ENCODE measurements around the gene CHD9.
"Not testable (repeated sequence)": the region's sequence is repeated elsewhere in the genome, so short reads cannot be mapped to it uniquely, and the experiment has no call there.

Gene CHD9

DNA sequence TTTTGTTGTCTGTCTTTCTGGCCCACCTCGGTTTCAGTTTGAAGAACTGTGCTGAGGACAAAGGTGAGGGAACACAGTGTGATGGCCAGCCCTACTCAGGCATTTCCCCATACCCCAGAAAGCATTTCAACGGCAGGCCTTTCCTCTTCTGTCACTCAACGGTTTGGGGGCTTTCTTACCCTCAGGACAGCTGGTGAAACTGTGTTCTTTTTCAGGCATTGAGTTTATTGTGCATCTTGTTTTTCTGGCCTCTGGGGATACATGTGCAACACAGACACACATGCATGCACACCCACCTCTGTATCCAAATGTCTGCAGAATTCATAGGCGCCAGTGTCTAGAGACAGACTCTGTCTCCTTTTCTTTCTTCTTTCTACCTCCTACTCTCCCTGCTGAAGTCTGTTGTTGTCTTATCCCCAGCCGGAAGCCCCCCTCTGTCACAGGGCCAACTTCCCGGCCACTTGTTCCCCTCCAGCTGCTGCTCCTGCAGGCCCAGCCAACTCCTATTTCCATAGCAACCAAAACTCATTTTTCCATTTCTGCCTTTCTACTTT, 17.0 kb downstream of the CHD9 start:
- DNase-seq (ENCODE audit: low read depth) = no peak

DNA sequence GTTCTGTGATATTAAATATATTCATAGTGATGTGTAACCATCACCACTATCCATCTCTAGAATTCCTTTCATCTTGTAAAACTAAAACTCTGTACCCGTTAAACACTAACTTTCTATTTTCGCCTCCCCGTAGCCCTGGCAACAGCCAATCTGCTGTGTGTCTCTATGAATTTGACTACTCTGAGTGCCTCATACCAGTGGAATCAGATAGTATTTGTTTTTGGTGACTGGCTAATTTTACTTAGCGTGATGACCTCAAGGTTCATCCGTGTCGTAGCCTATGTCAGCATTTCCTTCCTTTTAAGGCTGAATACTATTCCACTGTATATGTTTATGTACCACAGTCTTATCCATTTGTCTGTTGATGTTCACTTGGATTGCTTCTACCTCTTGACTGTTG, 18.2 kb downstream of the CHD9 start:
- no peak for DNase-seq (ENCODE audit: low read depth)

GRCh38 chr16:53074296-53074695, 19.5 kb downstream of the CHD9 start:
- not testable (repeated sequence) for DNase-seq (ENCODE audit: low read depth)

DNA sequence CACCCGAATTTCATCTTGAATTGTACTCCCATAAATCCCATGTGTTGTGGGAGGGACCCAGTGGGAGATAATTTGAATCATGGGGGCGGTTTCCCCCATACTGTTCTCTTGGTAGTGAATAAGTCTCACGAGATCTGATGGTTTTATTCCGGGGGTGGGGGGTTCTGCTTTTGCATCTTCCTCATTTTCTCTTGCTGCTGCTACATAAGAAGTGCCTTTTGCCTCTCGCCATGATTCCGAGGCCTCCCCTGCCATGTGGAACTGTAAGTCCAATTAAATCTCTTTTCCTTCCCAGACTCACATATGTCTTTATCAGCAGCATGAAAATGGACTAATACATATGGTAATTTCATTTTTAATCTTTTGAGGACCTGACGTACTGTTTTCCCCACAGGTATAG, 20.7 kb downstream of the CHD9 start:
- not testable (repeated sequence) for DNase-seq (ENCODE audit: low read depth)

DNA sequence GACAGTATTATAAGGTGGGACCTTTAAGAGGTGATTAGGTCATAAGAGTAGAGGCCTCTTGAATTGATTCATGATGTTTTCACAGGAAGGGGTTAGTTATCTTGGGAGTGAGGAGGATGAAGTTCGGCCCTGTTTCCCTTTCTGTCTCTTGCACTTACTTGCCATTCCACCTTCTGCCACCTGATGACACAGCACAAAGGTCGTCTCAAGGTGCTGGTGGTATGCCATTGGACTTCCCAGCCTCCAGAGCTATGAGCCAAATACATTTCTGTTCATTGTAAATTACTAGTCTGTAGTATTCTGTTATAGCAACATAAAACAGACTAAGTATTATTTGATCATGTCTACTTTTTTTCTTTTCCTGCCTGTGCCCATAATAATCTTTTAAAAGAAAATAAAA, 23.5 kb downstream of the CHD9 start:
- DNase-seq (ENCODE audit: low read depth) = no peak

GRCh38 chr16:53078765-53079485, 24.1 kb downstream of the CHD9 start:
- no peak for DNase-seq (ENCODE audit: low read depth)

DNA sequence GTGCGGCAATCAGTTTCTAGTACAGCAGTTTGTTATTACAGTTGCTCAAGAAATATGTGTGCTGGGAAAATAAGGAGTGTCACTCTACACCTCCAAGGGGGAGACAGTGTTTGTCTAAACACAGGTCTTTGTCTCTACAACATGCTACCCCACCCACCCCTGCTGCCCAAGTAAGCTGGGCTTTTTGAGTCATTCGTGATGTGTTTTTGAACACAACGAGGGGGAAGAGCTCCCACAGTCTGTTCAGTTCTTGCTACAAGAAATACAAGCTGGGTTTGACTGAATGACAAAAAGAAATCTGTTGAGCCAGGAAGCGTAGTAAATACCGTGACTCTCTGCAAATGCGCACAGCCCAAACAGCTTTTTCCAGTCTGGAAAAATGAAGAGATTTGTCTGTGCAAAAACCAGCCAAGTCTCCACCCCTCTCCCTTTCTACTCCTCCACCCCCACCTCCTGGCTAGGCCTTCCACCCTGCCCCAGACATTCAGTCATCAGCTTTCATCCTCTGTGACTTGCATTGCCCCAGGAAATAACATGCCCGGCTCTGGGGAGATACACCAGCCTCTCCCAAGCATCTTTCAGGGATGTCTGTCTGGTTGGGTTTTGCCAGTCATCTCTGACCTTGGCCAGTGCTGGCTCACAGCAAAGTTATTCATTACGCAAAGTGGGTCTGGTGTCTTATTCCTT, 25.7 kb downstream of the CHD9 start:
- DNase-seq (ENCODE audit: low read depth) = no peak

GRCh38 chr16:53081032-53081424, 26.2 kb downstream of the CHD9 start:
- DNase-seq (ENCODE audit: low read depth) = no peak

GRCh38 chr16:53081686-53082407, 27.1 kb downstream of the CHD9 start:
- no peak for DNase-seq (ENCODE audit: low read depth)

GRCh38 chr16:53082509-53082908, 27.7 kb downstream of the CHD9 start:
- no peak for DNase-seq (ENCODE audit: low read depth)

GRCh38 chr16:53083119-53083518, 28.3 kb downstream of the CHD9 start:
- DNase-seq (ENCODE audit: low read depth) = no peak

- no peak for DNase-seq (ENCODE audit: low read depth)
These were observed 29.4 kb downstream of the CHD9 start for GRCh38 chr16:53084141-53084541.

DNA sequence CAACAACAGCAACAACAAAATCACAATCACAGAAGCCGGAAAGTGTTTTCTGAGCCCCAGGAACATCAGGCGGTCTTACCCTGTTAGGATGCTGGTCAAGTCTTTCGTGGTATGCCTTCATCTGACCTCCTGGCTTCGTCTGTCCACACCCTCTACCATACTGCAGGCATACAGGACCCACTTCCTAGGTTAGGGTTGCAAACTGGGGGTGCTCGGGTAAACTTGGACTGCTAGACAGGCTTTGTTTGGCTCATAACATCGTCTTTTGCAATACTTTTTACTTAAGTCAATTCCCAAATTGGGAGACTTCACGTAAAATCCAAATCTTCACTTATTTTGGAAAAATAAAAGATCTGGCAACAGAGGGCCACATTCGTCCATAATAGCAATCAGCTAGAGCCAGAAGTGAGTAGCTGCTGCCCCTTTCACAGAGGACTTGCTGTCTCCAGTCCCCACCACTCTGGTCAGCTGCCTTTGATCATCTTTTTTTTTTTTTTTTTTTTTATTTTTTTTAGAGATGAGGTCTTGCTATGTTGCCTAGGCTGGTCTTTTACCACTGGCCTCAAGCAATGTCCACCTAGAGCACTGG, 30.0 kb downstream of the CHD9 start:
- DNase-seq (ENCODE audit: low read depth) = no peak

DNA sequence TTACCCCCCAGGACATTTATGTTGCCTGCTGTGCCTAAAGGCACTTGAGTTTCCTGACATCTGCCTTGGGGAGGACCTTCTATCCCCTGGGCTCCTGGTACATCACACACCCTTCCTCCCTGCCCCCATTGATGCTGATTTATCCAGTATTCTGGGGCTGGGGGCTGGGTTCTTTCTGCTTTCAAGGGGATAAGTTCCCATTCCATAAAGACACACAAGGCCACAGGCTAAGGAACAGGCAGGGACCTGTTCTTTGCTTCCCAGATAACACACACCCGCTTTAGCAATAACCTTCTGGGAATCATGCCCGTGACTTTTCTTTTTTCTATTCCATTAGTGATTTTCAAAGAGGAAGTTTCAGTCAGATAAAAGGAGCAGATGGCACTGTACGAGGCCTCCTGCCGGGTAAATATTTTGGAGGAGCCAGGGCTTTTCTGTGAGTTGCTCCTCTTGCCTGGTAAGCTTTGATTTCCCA, 30.6 kb downstream of the CHD9 start:
- no peak for DNase-seq (ENCODE audit: low read depth)

DNA sequence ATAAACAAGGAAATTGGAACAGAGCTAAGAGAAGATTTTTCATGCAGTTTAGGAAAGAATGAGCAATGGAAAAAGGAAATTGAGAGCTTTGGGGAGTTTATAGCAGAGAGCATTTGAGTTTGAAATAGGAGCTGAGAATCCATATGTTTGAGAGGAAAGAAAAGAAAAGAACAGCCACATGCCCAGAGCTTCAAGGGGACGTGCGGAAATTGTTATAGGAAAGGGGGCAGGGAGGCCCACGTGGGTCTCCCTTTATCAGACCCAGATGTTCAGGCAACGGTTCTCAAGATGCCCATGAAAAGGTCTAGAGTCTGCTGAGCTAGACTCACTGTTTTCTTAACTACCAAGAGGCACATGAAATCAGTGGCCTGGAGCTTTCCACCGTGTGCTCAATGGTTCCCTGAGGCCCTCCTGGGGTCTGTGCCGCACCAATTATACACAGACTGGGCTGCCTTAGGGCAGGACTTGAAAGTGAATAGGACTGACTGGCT, 31.2 kb downstream of the CHD9 start:
- no peak for DNase-seq (ENCODE audit: low read depth)

GRCh38 chr16:53087101-53087500, 32.3 kb downstream of the CHD9 start:
- no peak for DNase-seq (ENCODE audit: low read depth)

DNA sequence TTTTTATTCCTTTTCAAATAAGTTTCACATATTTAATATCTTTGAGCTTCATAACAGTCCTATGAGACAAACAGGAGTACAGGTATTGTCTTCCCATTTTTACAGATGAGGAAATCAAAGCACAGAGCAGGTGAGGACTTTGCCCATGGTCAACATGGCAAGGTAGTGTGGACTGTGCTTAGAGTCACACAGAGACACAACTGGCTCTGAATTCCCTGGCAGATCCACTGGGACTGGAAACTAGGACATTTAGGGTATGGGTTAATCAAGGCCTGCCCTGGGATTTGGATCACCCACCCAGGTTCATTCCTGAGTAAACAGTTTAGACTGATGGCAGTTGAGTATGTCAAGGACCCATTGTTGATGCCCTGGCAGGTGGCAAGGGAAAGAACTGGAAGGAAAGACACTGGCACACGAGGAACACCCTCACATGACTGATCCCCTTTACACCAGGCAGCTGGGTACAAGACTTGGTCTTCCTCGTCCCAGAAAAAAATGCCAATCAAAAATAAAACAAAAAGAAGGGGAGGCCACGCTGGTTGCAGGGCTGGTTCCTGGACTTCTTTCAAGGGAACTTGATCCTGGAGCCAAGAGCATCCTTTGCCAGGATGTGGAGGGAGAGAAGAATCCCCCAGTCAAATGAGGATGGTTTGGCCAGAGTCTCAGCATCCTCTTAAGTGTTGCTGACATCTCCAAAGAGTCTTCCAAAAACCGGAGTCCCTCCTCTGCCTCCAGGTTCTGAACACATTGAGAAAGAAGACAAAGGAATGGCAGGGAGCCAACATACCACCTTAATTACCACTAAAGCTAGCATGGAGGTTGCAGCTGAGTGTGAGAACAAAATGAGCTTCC, 34.9 kb downstream of the CHD9 start:
- DNase-seq (ENCODE audit: low read depth) = no peak

DNA sequence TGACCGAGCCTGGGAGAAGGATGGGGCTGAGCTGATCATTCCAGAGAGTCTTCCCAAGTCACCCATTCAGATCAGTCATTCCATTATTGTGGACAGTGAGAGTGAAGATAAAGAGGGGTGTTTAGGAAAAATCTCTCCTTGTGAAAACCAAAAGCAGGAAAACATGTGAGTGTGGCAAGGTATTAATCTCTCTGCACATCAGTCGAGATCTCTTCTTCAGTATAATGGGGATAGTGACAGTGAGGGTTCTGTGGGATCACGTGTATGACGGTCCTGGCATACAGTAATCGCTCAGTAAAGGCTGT, 35.4 kb downstream of the CHD9 start:
- DNase-seq (ENCODE audit: low read depth) = no peak

DNA sequence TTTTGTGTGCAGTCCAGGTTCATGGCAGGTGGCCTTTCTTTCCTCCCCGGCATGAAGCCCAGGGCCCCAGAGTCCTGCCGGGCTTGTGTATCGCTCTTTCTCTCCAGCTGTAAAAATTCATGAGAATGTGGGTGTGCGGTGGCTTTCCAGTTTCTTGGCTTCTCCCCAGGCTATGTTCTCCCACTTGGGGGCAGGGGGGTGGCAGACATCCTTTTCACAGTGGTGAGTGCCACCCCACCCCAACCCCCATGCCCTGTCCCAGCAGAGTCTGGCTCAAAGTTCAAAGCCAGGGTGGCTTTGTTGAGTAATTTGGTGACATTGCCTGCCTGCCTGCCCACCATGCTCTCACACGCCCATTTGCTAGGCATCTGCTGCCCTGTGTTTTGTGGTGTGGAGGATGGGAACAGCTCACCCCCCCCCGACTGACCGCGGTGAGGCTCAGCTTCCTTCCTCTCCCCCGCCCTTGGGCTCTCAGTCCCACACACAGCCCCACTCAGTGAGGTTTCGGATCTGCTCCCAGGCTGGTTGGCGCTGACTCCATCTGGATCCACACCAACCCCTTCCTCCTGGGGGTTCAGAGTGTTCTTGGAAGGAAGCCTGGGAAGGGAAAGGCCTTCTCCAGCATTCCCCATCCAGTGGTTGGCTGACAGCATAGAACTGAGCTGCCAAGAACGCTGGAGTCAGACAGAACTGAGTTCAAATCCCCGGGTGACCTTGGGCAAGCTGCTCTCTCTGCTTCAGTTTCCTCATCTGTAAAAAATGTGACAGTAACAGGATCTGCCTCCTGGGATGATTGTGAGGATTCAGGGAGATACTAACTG, 36.0 kb downstream of the CHD9 start:
- DNase-seq (ENCODE audit: low read depth) = no peak

- DNase-seq (ENCODE audit: low read depth) = no peak
These were observed 36.8 kb downstream of the CHD9 start for GRCh38 chr16:53091466-53092211.
